GM18520 (cell line): Measurements from ENCODE around the gene RBM10.

Source experiments
- ATAC-seq: cut with Tn5 transposase; IDR thresholded peaks from one replicate; pipeline ENCODE4 v1.9.1; 2021; ENCODE audit not compliant: unreplicated experiment

Gene RBM10

GRCh38 chrX:47216393-47216925, 71.4 kb downstream of the RBM10 start:
- ATAC-seq = no peak

DNA sequence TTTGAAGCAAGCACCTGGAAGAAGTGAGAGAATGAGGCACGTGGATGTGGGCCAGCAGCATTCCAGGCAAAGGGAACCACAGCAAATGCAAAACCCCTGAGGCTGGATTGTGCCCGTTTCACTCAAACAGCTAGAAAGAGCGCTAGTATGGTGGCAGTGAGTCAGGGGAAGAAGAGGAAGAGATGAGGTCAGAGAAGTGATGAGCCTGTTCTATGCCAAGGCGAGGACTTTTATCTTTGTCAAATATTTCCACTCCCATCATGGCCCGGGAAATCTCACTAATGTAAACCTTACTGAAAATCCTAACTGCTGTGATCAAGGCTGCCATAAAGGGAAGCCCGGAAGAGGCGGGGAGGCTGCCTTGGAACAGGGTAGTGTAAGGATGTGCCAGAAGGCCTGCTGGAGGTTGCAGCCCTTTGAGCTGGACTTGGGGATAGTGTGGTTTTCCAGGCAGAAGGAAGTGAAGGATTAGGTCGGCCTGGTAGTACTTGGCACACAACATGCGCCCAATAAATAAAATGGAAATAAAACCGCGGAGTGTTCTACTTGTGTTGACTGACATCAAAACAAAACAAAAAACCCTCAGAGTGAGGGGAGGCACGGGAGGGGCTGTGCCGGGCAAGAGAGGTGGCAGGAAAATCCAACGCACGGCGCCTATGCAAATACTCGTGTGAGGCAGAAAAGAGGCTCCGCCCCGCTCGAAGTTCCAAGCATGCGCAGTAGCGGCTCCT, 72.3 kb downstream of the RBM10 start:
- ATAC-seq = no peak

DNA sequence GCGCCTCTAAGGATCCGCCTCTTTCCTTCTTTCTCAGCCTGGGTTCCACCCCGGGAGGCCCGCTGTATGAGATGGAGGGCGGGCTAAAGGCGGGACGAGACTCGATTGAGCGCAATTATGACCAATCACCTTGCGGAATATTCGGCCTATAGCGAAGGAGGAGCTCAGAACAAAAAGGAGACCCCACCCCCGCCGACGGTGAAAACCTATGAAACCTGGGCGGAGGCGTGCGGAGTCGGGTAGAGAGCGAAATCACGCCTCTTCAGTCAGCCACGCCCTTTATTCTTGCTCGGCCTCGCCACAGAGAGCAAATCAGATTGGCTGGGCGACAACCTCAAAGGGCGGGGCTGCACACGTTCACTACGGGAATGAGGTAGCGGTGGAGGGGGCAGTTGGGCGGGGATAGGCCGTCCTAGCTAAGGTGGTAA, 72.8 kb downstream of the RBM10 start:
- peak; percentile 80 for ATAC-seq

DNA sequence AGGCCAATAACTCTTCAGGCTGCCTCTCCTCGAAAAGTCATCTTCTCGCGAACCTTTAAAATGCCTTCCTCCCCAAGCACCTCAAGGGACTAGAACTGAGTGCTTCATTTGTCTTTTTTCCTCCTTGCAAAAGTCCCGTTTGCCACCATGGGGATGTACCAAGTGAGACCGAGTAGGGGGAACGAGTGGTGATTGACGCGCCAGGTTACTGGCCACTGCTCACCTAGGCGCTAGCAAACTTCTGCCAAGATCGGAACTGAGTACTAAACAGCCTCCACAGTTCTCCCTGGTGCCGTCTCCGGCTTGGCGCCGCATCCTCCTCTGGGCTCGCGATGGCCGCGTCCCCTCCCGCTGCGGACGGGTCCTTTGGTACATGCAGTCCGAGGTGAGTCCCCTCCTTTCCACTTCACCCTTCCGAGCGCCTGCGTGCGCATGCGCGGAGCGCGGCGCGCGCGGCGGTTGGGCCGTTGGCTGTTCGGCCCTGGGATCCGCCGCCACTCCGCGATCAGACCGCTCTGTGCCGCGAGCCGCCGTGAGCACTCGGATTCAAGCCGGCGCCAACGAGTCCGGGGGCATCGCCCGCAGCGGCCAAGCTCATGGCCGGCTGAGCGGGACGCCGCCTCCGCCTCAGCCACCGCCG, 73.4 kb downstream of the RBM10 start, which contains the start of gene CDK16:
CDK16 (plus strand) TSS at position 402 of the 640 bp plus-strand sequence. CDS start 4,877 bp downstream, outside the sequence.
- ATAC-seq = peak; percentile 38

GRCh38 chrX:47218920-47219815, 74.1 kb downstream of the RBM10 start:
- no peak for ATAC-seq

- ATAC-seq = no peak
These were observed 76.7 kb downstream of the RBM10 start for GRCh38 chrX:47221756-47222155.

GRCh38 chrX:47222751-47223350, 77.8 kb downstream of the RBM10 start:
- no peak for ATAC-seq

DNA sequence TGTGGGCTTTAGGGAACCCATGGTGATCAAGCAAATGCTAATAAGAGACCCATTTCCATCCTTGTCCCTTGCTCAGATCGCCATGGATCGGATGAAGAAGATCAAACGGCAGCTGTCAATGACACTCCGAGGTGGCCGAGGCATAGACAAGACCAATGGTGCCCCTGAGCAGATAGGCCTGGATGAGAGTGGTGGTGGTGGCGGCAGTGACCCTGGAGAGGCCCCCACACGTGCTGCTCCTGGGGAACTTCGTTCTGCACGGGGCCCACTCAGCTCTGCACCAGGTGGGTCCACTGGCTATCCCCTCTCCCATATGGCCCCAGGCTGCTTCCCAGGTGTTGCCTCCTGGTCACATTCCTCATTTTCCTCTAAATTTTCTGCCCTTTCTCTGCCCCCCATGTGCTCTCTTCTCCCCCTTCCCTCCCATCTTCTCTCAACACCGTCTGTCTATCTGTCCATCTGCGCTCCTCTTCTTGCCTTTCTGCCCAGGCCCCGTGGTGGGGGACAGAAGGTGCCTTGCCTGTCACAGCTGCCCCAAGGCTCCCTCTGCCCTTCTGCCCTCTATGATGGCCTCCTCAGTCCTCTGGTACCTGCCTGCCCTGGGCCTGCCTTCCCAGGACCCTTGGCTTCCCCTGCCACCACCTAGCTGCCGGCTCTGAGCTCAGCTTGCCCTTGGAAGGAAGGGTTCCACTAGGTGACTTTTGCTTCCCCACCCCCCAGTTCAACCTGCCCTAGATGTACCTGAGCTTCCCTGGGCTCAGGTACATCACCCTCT, 78.6 kb downstream of the RBM10 start:
- no peak for ATAC-seq

- no peak for ATAC-seq
These were observed 79.4 kb downstream of the RBM10 start for GRCh38 chrX:47224266-47224895.

DNA sequence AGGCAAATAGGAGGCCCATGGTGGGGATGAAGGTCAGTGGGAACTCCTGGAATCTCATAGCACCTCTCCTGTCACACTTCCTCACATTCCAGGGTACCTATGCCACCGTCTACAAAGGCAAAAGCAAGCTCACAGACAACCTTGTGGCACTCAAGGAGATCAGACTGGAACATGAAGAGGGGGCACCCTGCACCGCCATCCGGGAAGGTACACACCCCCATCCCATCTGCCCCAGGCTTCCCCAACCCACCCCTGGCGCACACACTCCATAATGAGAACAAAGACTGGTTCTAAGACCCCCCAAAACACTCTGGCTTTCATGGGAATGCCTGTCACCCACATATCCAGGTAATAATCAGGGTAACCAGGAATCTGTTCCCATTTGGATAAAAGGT, 79.9 kb downstream of the RBM10 start:
- no peak for ATAC-seq

DNA sequence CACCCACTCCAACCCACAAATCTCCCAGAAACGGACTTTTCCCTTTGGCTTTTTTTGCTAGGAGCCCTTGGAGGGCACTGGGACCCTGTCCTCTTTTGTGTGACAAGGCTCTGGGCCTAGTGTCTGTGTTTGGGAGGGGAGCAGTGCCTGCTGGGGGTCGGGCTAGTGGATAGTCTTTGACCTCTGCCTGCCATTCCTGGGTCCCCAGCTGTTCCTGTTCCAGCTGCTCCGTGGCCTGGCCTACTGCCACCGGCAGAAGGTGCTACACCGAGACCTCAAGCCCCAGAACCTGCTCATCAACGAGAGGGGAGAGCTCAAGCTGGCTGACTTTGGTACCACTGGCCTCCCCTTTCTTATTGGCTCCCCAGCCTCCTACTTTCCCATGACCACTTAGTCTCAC, 81.0 kb downstream of the RBM10 start:
- ATAC-seq = no peak

DNA sequence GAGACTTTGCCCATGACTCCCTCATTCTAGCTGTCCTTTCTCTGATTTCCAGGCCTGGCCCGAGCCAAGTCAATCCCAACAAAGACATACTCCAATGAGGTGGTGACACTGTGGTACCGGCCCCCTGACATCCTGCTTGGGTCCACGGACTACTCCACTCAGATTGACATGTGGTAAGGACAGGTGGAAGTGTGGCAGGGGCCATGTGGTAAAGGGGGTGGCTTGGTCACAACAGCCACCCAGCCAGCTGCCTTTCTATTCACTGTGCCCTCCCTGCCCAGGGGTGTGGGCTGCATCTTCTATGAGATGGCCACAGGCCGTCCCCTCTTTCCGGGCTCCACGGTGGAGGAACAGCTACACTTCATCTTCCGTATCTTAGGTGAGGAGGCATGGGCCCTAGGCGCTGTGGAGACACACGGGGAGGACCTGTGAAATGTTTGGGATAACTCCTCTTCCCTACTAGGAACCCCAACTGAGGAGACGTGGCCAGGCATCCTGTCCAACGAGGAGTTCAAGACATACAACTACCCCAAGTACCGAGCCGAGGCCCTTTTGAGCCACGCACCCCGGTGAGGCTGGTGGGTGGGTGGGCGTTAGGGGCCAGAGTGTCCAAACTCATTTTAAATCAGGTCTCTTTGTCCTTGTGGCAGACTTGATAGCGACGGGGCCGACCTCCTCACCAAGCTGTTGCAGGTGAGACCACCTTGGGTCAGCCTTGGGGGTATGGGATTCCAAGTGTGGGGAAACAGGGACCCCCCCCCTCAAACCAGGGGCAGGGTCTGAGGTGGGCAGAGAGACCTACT, 81.7 kb downstream of the RBM10 start:
- no peak for ATAC-seq

GRCh38 chrX:47227334-47227583, 82.2 kb downstream of the RBM10 start:
- no peak for ATAC-seq

- no peak for ATAC-seq
These were observed 83.7 kb downstream of the RBM10 start for GRCh38 chrX:47228550-47229270.

DNA sequence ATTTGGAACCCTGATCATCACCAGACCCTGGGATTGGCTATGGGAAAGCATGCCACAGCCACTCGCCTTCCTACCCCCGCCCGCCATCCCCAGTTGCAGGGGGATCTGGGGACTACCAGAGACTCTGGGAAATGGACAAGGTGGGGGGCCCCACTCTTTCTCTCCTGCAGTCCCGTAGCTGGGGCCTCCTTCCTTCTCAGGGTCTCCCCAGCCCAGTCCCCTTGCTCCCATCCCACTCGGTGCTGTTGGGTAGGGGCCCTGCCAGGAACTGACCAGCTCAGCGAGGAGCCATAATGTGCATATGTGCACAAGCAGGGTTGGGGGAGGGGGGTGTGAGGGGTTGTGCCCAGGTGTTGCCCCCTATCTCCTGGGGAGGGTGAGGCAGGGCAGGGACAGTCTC, 84.4 kb downstream of the RBM10 start:
- ATAC-seq = no peak

GRCh38 chrX:47230136-47230868, 85.3 kb downstream of the RBM10 start:
- ATAC-seq = no peak

GRCh38 chrX:47231167-47231566, 86.1 kb downstream of the RBM10 start:
- ATAC-seq = no peak
